ENCODE results near the gene MCM8.

Gene MCM8

DNA sequence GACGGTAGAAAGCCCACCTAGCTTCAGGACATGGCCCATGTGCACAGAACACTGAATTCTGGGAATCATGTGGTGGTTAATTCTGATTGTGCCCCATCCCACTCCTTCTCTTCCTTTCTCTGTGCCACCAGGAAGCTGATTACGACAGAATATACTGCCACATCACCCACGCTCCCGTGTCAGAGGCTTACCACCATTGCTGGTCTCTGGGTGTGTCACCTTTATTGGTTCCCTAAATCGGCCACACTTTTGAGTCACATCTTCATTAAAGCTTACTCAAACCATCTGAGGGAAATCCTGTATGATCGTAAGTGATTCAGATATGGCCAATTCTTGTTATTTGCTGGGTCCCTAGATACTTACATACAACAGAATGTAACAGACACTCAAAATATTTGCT lies 3.2 kb upstream of the MCM8 start:
- peak; percentile 46 for DNase-seq (ENCODE audit: low spot score)

DNA sequence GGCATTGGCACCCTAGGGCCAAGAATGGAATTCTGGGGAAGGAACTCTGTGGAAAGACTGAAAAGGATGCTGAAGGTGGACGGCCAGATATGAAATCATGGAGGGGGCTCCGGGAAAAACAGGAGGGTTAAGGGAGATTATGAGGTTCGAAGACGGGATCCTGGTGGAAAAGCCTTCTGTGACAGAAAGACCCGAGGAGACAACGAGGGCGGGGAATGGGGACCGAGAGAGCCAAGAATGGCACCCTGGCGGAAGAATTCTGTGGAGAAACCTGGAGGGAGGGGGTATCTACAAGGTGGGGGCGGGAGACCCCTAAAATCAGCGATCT lies 545 bp upstream of the MCM8 start:
- no peak for DNase-seq (ENCODE audit: low spot score)

DNA sequence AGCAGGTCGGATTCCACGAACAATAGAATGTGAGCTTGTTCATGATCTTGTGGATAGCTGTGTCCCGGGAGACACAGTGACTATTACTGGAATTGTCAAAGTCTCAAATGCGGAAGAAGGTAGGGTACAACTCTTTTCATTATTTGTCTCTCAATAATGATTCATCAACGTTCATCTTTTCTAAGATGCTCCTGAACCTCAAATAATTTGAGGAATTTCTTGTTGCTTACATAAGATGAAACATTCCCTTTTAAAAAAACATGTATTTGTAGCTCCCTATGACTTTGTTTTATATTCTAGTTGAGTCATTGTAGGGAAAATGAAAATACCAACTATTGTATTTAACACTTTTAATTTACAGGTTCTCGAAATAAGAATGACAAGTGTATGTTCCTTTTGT lies 17.0 kb downstream of the MCM8 start:
- DNase-seq (ENCODE audit: low spot score), result no peak

DNA sequence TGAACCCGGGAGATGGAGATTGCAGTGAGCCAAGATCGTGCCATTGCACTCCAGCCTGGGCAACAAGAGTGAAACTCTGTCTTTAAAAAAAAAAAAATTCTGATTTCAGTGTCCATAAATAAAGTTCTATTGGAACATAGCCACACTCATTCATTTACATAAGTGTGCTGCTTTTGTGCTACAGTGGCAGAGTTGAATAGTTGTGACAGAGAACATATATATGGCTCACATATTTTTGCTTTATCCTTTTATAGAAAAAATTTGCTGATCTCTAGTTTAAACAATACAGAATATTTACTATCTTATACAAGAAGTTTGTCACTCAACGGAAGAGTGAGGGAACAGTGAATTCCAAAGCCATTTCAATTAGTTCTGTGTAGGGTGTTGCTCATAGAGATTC lies 18.0 kb downstream of the MCM8 start:
- DNase-seq (ENCODE audit: low spot score), result no peak

DNA sequence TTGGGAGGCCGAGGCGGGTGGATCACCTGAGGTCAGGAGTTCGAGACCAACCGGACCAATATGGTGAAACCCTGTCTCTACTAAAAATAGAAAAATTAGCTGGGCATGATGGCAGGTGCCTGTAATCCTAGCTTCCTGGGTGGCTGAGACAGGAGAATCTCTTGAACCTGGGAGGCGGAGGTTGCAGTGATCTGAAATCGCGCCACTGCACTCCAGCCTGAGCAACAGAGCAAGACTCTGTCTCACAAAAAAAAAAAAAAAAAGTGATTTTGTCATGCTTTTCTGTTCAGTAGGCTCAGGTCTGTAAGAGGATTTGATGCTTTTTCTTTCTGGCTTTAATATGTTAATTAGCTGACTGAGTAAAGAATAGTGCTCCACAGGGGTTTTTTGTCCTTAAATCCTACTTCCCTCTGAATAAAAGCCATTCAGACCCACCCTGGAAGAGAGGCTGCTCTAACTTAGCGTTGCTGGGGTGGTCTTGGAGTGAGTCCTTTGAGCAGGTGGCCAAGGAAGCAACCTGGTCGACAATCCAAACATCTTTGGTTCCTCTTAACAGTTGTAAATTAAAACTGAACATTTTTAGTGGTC lies 19.0 kb downstream of the MCM8 start:
- DNase-seq (ENCODE audit: low spot score), result no peak

DNA sequence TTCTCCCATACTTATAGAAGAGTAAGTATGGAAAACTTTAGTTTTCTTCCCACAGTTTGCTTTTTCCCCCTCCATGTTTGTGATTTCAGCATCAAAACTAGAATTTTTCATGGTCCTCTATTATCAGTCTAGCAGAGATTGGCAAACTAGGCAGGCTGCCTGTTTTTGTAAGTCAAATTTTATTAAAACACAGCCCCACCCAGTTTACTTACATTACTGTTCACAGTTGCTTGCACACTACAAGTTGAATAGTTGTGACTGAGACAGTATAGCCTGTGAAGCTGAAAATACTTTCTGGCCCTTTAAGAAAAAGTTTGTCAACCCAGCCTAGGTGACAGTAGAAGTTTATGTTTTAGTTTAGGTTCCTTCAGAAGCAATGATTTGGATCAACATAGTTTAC lies 19.5 kb downstream of the MCM8 start:
- no peak for DNase-seq (ENCODE audit: low spot score)

DNA sequence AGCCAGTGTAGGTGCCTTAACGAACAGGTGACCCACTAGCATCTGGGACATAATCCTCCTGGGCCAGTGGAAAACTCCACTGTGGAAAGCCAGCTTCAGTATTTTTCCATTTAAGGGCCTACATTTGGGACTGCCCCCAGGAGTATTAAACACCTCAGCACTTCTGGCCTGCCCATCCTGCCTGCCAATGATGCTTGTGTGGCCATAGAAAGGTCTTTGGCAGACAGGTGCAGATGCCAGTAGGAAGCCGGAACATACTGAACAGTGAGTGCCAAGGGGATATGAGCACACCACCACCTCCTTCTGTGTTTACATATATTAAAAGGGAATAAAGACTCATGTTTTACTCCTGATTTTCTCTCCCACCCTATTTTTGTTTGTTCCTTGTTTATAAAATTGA lies 19.9 kb downstream of the MCM8 start:
- no peak for DNase-seq (ENCODE audit: low spot score)

DNA sequence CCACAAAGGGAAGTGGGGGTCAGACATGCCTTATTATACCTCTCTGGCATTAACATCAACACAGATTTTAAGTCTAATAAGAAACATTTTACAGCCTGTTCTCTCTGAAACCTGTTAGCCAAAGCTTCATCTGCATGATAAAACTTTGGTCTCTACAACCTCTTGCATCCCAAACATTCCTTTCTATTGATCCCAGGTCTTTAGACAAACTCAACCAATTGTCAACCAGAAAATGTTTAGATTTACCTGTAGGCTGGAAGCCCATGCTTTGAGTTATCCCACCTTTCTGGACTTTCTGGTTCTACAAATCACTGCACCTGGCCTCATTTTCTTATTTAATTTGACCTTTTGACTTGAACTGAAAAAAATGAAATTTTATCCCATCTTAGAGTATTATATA lies 20.8 kb downstream of the MCM8 start:
- no peak for DNase-seq (ENCODE audit: low spot score)

DNA sequence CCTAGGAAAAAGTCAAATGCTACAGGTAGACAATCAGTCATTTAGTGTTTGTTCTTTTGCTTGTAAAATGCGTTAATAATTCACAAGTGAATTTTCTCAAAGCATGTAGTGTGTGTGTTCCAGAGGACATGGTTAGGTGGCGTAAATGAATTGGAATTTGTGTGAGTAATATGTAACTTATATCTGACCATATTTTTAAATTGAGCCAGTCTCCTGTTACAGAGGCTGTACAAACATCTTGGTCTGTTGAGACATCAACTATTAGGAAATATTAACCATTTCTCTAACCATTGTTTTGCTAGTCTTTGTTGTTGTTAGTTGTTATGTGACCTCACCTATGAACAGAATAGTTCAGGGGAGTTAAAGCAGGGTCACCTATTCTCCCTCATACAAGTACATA lies 22.7 kb downstream of the MCM8 start:
- DNase-seq (ENCODE audit: low spot score), result no peak

DNA sequence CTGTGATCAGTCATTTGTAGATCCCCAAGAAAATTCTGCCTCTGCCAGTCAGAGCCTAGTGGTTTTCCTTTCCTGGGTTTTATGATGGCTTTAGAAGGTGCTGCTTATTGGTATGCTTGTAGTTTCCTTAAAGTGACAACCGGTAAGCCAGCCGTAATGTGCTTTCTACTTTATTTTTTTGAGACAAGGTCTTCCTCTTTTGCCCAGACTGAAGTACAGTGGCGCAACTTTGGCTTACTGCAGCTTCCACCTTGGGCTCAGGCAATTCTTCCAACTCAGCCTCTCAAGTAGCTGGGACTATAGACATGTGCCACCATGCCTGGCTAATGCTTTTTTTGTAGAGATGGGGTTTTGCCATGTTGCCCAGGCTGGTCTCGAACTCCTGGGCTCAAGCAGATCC lies 23.5 kb downstream of the MCM8 start:
- no peak for DNase-seq (ENCODE audit: low spot score)

DNA sequence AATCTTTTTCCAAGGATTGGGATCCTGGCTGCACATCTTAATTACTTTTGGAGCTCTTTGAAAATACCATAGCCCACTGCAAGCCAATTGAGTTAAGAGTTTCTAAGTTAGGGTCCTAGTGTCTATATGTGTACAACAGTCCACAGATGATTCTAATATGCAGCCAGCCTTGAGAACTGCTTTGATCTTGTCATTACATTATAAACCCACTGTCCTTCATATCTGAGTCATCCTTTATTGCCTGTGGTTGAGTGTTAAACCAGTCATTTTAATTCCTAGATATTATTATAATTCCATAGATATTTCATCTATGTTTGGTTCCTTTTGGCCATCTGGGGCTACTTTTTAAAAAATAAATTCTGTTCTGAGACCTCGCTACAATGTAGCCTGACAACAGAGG lies 24.1 kb downstream of the MCM8 start:
- no peak for DNase-seq (ENCODE audit: low spot score)

DNA sequence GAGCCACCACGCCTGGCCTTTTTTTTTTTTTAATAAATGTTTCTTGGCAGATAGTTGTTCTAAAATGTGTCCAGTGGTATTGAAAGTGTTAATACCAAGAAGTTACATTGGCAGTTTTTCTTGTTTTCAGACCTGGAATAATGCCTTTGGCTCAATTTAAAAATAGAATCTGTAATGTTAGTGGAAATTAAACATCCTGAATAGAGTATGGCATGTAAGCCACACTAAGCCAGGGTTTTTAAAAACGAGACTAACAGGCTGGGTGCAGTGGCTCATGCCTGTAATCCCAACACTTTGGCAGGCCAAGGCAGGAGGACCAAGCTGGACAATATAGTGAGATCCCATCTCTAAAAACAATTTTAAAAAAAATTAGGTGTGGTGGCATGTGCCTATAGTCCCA lies 25.3 kb downstream of the MCM8 start:
- DNase-seq (ENCODE audit: low spot score), result no peak

DNA sequence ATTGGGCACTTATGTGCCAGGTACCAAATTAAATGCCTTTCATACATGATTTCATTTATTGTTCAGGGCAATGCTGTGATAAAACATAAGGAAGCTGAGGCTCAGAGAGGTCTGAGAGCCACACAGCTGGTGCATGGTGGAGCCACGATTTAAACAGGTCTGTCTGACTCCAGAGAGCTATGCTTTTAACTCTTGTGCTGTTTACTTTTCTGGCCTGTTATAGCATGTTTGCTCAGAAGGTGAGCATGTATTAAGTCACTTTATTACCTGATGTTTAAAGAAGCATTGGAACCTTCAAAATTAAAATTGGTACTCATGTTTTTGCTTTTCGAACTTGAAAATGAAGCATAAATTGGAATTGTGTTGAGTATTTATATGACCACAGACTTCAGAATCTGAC lies 26.8 kb downstream of the MCM8 start:
- no peak for DNase-seq (ENCODE audit: low spot score)

DNA sequence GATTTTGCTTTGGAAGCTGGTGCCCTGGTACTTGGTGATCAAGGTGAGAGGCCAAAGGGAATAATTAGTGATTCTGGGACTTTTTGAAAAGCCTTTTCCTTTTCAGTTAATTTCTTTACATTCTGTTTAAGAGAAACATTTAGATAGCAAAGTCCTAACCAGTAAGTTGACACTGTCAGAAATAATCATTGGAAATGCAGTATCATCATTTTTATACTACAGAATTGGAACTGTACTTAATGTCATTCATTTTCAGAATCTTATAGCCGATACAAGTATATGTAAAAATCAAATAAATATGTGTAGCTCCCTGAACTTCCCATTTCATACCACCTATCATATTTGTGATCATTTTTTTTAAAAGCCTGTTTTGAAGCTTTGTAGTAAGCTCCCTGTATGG lies 27.5 kb downstream of the MCM8 start:
- no peak for DNase-seq (ENCODE audit: low spot score)

DNA sequence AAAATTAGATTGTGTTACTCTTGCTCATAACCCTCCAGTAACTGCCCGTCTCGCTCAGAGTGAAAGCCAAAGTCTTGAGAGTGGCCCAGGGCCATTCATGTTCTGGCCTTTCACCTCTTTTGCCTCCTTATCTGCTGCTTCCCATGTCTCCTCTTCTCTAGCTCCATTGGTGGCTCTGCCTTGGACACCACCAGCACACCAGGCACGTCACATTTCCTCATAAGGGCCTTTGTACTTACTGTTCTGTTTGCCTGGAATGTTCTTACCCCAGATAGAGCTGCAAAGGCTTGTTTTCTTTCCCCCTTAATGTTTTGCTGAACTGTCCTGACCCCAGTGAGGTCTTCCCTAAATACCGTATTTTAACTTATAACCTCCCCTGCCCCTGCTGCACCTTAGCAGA lies 29.3 kb downstream of the MCM8 start:
- no peak for DNase-seq (ENCODE audit: low spot score)

DNA sequence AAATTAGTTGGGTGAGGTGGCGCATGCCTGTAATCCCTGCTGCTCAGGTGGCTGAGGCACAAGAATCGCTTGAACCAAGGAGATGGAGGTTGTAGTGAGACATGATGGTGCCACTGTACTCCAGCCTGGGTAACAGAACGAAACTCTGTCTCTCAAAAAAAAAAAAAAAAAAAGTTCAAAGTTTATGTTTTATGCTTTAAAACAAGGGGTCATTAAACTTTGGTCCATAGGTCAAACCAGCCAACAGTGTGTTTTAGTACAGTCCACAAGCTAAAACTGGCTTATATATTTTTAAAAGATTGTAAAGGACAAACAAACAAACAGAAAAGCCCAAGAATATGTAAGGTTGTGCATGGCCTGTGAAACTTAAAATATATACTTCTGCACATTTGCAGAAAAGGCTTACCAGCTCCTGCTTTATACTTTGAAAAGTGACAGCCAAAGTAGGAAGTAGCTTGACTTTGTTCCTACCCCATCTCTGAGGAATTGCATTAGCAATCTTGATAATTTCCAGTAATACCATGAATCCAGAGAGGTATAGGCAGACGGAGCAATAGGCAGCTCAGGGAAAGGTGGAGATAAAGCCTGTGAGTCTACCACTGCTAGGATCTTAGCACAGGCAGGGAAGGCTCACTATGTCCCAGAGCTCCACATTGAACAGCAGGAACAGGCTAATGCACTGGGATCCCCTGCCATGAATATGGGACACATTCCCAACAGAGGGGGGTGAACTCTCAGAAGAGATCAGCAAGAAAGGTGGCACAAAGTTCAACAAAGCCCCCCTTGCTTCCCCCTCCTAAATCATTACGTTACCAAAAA lies 30.5 kb downstream of the MCM8 start:
- DNase-seq (ENCODE audit: low spot score), result no peak

DNA sequence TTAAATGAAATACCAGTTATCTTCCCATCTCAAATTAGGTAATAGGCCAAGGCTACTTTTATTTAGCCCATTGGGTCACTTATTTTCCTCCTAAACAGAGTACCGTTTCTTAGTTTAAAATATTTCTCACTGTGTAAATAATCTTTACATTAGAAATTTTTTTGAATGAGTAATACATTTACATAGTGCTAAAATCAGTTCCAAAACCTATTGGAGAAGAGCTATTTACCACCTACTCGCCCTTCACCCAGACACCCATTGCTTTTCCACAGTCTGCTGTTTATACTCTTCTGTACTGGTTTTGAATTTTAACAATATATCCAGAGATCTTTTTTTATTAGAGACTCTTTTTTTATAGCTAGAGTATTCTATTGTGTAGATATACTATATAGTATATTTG lies 36.9 kb downstream of the MCM8 start:
- DNase-seq (ENCODE audit: low spot score), result no peak

DNA sequence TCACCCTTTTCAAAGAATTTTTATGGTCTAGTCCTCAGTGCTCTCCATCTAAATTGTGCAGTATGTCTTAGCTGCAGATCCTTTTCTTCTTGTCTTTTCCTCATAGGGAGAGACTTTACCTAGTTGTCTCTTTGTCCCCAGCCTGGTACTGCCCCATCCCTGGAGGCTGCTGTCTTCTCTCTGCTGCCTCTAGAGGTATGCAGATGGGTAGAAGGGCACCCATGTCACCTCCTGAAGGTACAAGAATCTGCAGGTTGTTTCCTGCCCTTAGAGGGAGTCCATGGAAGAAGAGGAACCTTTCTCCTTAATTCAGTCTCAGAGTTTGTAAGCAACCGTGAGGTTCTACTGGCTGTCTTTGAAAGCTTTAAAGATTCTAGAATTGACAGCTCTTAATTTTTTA lies 39.1 kb downstream of the MCM8 start:
- DNase-seq (ENCODE audit: low spot score), result no peak

DNA sequence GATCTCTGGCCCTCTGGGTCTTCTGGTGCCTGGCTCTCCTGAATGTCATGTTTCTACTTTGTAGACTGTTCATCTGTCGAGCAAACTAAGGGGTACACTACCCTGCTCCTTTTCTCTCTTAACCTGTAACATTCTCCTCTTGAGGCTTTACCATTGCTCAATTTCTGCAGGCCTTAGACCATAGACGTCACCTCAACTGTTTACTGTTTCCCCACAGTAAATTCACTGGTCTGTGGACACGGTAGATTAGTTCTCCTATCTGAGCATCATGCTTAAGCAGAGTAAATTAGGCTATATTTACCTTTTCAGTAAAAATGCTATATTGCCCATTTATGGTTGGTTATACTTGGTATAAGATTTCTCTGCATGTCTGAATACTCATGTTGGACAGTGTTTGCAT lies 40.5 kb downstream of the MCM8 start:
- DNase-seq (ENCODE audit: low spot score), result no peak

DNA sequence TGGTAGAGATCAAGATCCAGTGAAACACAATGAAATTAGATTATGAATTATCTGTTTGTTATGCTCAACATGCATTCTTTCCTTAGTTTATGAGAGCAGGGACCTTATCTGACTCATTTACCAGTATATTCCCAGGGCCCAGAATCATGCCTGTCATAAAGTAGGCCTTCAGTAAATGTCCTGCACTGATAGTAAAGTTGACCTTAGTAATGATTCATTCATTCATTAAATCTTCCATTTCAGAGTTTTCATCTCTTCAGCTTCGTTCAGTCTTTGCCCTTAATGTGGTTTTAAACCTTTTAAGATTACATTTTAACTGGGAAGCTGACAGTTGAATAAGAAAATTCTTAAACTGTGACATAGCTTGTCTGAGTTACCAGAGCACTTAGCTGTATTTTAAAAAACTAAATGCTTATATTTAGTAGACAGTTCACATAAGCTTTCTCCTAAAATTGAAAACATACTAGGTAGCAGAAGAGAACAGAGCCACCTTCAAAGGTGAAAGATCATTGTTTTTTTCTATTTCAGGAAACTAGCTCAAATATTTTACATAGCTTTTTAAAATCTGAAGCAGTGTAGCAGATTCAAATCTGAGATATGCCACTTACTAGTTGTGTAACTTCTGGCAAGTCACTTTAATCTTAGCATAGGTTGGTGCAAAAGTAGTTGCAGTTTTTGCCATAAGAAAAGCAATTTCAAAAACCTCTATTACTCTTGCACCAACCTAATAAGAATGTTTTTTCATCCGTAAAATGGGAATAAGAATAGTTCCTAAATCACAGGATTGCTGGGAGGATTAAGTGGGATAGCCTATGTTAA lies 41.4 kb downstream of the MCM8 start:
- no peak for DNase-seq (ENCODE audit: low spot score)

DNA sequence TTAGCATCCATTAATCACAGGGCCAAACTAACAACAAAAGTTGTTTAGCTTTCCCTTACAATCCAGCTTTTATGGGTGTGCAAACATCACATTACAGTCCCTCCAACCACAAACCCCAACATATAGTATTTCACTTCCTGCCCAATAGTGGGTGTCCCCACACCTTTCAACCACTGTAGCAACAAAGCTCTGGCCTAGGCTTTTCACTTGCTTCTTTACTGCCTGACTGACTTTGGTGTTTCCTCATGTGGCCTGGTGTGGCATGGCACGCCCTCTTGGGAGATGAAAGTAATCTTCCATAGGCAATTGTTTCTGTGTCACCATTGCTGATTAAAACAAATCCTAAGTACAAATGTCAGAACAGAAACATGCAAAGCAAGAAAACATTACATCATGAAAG lies 46.3 kb downstream of the MCM8 start:
- DNase-seq (ENCODE audit: low spot score), result peak; percentile 59

DNA sequence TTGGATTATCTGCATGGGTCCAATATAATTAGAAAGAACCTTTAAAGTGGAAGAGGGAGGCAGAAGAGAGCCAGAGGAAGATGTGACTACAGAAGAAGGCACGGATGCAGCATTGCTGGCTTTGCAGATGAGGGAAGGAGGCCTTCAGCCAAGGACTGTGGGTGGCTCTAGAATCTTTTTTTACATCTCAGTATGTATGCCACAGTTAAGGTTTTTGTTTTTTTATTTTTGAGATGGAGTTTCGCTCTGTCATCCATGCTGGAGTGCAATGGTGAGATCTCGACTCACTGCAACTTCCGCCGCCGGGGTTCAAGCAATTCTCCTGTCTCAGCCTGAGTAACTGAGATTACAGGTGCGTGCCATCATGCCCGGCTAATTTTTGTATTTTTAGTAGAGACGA lies 49.3 kb downstream of the MCM8 start:
- DNase-seq (ENCODE audit: low spot score), result no peak

DNA sequence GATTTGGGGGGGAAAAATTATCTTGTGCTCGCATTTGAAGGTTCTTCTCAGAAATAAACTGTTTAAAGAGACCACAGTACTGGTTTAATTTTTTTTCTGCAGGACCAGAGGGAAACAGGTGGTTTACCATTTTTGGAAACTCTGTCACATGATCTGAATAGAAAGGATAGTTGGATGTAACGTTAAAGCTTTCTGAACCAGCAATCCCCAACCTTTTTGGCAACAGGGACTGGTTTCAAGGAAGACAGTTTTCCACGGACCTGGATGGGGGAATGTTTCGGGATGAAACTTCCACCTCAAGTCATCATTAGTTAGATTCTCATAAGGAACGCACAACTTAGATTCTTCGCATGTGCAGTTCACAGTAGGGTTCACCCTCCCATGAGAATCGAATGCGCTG lies 50.4 kb downstream of the MCM8 start:
- no peak for DNase-seq (ENCODE audit: low spot score)

DNA sequence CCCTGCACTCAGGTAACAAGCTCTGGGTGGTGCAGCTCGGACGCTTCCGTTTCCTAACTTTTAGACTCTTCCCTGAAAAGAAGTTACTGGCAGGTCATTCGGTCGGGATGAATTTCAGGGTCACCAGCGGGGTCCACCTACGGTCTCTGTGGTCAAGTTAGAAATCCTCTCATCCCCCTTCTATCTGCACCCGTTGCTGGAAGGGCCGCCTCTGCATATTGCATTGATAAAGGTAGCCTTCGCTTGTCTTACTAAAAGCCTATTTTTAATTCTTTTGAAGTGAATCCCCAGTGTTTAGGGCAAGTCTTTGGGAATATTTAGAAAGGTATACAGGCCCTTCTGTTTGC lies 56.1 kb downstream of the MCM8 start:
- no peak for DNase-seq (ENCODE audit: low spot score)

Data from CD4-positive, alpha-beta T cell treated with Interleukin-15 for 4 hours (primary cell).